HG02763 (cell line): ENCODE measurements around the gene GRK2.

ENCODE experiments used
- ATAC-seq: cut with Tn5 transposase; IDR thresholded peaks from one replicate; pipeline ENCODE4 v1.9.1; 2021; ENCODE audit warnings: mild to moderate bottlenecking, moderate library complexity; ENCODE audit not compliant: unreplicated experiment

GRK2 gene

GRCh38 chr11:67269401-67270255, 3.4 kb downstream of the GRK2 start:
- ATAC-seq: no peak

DNA sequence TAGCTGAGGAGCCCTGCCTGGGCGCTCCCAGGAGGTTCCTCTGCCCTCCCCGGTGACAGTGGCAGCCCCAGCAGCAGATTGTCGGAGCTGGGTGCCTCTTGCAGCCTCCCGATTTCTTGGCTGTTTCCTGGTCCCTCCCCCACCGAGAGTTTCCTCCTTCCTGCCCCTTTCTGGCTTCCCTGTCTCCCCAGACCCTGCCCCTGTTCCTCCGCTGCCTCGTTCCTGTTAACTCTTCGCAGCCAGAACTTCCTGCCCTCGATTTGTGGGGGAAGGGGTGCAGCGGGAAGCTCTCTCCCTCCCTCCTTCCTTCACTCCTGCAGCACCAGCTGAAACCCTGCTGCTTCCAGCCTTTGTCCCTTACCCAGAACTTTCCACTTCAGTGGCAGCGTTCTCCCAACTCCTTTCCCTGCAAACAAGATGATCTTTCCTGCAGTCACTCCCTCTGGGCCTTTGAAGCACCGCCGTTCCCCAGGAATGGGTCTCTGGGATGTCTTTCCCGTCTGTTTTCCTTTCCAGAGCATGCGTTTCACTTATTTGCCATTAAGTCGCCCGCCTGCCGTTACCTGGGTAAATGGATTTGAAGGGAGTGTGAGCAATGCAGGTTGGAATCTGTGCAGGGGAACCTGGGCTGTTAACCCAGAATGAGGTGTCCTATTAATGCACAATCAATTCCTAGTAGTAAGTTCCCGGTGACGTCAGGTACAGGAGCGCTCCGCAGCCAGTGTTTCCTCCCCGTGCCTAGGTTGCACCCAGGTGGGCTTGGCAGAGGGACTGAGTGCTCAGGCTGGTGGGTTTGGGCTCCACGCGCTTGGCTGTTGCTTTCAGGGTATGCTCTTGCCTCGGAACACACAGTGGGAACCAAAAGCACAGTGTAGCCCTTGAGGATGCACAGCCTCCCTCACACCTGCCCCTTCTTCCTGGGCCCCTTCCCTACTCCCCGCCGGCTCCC, 4.3 kb downstream of the GRK2 start:
- no peak for ATAC-seq

DNA sequence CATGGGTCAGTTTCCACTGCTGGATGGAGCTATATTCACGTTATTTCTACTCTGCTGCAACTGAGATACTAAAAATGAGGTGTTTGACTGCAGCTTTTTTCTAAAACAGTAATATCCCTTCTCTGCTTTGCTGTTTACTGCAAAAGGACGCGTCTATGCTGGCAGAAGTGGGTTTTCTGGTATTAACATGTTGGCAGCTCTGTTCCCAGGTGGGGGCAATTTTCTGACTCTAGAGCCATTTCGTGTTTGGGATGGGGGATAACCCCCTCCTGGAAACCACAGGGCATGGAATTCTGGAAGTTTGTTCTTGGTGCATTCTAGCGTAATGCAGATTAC, 4.9 kb downstream of the GRK2 start:
- ATAC-seq: no peak

DNA sequence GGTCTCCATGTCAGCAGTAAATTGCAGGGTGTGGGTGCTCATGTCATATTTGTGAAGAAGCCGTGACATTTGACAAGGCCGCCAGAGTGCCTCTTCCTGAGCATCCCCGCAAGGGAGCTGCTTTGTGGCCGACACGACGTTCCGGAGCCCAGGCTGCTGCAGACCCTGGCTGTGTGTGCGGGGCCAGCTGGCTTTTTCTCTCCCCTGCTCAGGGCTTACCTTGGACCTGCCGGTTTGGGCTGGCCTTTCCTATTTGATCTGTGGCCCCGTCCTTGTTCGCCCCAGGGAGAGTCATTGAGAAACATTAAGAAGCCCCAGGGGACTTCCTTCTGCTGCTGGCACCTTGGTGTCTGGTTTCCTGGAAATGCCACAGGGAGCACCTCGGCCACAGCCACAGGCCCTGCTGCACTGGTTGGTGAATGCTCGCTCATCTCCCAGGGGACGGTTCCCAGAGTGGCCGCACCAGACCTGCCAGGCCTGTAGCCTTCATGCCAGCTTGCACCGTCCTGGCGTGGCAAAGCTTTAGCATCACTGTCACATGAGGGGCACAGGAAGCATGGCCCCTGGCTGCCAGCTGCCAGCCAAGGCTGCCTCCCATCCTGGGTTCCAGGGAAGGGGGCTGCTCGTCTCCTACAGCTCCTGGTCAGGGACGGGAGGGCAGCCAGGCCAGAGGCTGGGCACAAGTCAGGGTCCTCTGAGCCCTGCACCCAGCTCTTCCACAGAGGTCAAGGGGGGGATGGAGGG, 5.4 kb downstream of the GRK2 start:
- no peak for ATAC-seq

DNA sequence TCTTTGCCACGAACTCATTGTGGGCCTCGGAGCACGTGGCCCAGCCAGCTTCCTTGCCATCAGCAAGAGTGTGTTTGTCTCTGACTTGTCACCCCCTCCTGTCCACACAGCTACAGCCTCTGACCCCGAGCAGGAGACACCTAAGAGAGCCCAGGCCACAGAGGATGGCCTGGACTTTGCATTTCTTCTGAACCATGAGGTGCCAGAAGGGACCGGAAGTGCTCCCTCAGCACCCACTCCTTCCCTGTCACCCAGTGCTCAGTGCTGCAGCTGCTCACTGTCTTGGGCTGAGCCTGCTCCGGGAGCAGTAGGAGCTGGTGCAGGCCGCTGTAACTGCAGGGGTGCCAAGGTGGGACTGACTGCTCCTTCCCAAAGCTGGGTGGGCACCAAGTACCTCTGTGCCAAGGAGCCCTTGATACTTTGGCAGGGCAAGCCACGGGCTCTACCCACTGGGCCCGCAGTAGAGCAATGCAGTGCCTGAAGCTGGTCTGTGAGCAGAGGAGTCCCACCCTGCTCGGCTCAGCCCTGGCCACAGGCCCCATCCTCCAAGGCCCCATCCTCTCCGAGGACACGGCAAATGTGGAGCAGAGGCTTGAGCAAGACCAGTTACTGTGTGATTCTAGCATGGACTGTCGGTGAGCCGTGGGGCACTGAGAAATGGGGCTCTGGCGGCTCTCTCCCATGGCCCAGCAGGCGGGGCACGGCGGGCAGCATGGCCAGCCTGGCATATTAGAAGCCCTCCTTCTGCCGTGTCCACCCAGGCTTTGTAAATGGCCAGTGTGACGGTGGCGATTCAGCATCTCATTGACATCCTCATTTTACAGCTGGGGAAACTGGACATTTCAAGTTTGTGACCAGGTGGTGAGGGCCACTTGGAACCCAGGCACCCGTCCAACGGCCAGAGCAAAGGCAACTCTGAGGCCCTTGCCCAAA, 6.3 kb downstream of the GRK2 start:
- no peak for ATAC-seq

DNA sequence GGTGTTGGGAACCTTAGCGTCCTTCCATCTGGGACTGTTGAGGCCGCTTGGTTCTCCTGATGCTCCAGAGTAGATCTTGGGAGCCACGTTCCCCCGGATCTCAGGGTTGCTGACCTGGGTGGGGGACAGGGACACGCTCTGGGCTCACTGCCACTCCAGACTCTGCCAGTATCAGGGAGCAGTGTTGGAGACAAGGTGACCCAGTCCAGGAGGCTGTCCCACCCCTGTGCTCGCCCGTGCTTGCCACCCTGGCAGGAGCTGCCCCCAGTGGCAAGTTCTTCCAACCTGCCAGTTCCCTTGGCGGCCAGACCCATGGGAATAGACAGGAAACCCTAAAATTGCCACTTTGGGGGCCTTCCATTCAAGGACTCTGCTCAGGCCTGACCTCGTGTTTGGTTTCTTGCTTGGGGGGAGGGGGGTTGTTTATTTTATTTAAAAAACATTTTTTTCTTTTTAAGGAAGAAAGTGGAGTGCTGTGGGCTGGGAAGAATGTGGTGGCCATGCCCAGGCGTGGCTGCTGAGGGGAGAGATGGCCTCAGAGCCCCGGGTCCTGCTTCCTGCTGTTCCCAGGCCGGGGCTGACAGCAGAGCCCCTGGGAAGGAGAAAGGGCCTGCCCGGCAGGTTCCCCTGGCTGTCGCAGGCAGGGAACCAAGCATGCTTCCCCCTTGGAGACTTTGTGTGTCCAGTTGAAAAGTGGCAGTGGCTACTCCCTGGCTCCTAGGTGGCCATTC, 7.2 kb downstream of the GRK2 start:
- ATAC-seq: no peak

DNA sequence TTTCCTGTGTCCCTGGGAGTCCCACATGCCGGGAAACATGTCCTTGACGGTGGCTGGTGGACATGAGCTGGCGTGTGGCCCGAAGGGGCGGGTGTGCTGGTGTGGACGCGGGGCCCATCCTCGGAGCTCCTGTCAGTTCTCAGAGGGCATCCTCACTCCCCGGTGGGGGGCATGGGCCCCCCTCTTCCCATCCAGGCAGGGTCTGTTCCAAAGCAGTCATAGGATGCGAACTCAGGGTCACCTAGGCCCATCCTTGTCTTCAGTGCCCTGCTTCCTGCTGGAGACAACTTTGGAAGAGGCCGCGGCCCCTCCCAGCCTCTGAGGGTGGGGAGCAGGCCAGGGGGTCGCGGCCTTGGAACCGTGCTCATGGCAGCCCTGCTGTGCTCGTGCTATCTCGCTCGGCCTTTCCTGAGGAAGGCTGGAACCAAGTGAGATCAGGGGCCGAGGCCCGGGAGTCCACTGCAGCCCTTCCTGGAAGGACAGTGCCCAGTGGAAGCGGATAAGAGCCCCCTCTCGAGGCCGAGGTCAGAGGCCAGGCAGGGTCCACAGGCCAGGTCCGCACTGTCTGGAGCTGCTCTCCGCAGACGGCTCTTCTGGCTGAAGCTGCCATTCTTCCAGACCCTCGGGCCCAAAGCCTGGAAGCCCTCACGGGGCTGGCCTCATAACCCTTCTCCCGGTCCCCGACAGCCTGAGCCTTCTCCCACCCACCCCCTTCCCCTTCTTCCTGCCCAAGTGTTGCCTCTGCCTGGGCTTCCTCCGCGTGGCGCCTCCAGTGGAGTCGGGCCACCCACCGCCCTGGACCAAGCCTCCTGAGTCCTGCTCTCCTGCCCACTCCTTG, 8.7 kb downstream of the GRK2 start:
- no peak for ATAC-seq

GRCh38 chr11:67275606-67276409, 9.5 kb downstream of the GRK2 start:
- ATAC-seq: no peak

DNA sequence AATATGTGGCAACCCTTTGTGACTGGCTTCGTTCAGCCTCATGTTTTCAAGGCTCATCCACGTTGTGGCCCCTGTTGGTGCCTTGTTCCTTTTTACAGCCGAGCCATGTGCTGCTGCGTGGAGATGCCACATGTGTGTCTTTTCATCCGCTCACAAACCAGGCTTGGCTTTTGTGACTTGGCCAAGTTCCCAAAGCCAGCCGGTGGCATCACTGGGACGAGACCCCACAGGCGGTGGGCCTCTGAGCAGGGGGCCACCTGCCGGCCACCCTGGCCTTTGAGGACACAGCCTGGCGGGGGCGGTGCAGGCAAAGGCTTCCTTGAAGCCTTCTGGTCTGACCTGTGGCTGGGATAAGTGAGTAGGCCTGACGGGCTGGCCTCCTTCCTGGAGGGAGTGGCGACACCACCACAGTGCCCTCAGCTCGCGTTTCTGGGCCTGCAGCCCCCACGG, 10.5 kb downstream of the GRK2 start:
- no peak for ATAC-seq

DNA sequence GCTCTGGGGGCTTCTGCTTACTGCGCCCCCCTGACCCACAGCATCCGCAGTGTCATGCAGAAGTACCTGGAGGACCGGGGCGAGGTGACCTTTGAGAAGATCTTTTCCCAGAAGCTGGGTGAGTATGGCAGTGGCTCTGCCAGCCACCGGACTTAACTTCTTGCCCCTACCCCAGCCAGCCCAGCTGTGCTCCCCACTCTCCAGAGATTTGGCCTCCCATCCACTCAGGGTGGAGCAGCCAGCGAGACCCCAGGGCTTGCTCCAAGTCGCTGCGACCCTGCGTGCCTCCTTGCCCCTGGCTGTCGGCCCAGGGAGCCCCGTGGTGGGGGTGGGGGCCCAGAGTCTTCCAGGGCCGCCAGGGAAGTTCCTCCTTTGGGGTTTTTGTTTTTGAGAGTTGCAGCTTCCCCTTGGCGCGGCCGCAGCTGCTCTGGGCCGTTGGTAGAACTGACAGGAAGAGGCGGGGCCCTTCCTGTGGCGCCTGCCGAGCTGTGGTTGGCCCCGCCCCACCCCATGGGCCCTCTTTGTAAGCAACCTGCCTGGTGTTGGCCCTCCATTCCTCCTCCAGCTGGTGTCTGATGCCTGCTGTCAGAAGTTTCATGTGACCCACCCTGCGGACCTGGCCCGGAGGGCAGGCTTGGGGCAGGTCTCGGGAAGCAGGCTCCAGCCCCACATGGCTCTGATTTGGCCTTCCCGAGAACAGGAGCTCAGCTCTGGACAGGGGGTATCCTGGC, 11.1 kb downstream of the GRK2 start:
- ATAC-seq: peak; percentile 80

DNA sequence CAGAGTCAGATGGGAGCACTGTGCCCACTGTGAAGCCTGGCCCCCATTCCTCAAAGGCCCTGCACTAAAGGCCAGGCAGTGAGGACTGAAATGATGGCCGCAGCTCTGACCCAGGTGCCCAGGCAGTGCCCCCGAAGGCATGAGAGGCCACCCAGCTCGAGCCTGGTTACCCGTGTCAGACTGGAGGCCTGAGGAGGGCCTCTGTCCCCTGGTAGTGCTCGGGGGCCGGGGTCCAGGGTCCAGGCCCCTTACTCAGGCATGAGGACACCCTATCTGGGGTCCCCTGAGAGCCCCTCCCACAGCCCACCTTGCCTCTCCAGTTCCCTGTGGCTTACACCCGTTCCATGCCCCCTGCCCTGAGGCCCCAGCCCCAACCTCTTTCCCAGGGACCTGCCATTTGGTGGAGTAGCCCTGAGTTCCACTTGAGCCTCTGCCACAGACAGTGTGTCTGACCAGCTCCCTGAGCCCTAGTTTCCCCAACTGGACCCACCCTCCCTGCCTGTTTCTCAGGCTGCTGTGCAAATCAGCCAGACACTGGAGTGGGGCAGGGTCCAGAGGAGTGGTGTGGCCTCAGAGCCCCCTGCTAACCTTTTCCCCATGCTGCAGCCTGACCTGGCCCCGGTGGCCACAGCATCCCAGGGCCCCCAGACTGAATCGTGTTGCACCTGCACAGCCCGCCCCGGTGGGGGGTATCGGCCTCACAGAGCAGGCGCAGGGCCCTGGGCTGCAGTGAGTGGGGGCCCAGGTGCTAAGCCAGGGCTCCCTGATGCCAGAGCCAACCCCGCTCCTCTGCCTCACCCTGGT, 12.1 kb downstream of the GRK2 start:
- ATAC-seq: no peak

DNA sequence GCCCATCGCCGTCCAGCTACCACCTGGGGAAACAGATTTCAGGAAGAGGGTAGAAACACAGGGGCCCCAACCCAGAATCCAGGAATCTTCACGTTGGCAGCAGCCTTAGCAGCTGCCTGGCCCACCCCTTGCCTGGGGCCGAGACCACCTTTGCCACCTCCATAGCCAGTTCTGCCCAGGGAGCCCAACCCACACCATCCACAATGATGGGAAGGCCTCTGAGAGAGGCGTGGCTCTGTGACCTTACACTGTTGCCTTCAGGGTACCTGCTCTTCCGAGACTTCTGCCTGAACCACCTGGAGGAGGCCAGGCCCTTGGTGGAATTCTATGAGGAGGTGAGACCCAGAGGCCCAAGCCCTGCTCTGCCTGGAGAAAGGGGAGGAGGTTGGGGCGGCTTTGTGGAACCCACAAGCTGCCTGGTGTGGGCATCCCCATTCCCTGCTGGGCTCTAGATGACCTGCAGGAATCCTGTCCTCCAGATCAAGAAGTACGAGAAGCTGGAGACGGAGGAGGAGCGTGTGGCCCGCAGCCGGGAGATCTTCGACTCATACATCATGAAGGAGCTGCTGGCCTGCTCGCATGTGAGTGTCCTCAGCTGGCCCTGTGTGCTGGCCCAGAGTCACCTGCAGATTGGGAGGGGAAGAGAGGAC, 12.8 kb downstream of the GRK2 start:
- no peak for ATAC-seq

GRCh38 chr11:67279589-67280340, 13.5 kb downstream of the GRK2 start:
- ATAC-seq: no peak

- ATAC-seq: no peak
Observed at GRCh38 chr11:67280341-67280787, 14.1 kb downstream of the GRK2 start.
